GM18858 (cell line): Measurements from ENCODE around the gene AUH.
A peak's percentile ranks its signal among the peaks of the same experiment; 100 is the strongest.
"Not testable (repeated sequence)": the region's sequence is repeated elsewhere in the genome, so short reads cannot be mapped to it uniquely, and the experiment has no call there.

Source experiments
- ATAC-seq: cut with Tn5 transposase; IDR thresholded peaks from one replicate; pipeline ENCODE4 v1.9.1; 2021; ENCODE audit not compliant: unreplicated experiment

The AUH gene, protein sequence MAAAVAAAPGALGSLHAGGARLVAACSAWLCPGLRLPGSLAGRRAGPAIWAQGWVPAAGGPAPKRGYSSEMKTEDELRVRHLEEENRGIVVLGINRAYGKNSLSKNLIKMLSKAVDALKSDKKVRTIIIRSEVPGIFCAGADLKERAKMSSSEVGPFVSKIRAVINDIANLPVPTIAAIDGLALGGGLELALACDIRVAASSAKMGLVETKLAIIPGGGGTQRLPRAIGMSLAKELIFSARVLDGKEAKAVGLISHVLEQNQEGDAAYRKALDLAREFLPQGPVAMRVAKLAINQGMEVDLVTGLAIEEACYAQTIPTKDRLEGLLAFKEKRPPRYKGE

GRCh38 chr9:91361291-91362050, at the start of gene AUH:
Gene AUH, minus strand, starts transcription at chr9:91361918. Its CDS starts 29 bp downstream, at chr9:91361889.
- ATAC-seq = peak; percentile 72

DNA sequence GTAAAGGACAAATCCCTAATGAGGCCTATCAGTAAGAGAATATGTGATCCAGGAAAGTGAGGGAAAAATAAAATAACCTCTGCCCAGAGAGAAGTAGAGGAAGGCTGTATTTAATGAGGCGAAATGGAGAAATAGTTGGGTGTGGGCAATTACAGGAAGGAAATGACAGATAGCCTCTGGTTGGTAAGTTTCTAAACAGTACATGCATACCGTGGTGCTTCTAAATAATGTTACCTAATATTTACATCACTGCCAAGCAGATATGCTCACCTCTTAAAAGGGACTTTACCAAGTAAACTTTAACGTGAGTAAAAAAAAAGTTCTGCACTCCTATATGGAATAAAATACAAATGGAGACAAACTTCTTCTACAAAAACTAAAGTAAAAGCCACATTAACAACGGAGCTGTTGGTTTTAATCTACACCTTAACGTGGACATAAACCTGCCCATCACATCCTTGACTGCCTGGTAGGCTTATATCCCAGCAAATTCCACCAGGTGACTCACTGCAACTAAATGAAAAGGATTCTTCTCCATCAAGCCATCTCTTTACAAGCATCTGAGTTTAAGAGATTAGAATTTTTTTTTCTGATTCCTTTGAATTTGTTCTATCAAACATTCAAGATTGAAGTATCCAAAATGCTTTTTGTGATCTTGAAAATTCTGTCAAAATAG, 49.5 kb upstream of the AUH start:
- ATAC-seq = no peak

DNA sequence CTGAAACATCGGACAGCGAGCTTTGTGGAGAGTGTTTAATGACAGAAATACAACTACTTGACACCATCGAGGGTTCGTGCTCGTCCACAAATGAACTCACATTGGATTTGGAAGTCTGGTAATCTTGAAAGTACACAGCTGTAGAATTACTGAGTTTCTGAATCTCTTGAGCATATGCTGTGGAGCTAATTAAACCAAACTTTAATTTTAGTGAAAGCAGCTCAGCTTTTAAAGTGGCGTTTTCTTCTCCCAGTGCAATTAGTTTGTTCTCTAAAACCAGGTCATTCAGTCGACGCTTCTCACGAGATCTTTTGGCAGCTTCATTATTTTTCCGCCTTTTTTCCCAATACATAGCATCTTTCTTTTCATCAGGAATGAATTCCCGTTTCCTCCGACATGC, 48.4 kb upstream of the AUH start:
- no peak for ATAC-seq

DNA sequence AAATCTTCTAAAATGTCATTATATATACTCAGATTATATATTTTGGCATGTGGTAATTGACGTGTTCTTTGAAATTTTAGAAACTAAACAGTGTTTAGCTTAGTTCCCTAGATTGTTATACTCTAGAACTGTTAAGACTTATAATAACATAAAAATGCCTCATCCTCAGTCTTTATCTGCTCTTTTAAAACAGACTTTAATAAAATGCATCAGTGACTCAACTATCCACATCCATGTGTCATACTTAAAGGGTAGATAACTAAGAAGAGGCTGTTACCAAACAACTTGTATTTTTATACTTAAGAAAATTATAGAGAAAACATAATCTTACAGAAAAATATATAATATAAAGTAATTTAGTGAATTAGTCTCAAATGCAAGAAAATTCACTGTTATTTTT, 46.8 kb upstream of the AUH start:
- no peak for ATAC-seq

GRCh38 chr9:91407580-91408318, 46.0 kb upstream of the AUH start:
- ATAC-seq = no peak

GRCh38 chr9:91405343-91406077, 43.8 kb upstream of the AUH start:
- ATAC-seq = no peak

DNA sequence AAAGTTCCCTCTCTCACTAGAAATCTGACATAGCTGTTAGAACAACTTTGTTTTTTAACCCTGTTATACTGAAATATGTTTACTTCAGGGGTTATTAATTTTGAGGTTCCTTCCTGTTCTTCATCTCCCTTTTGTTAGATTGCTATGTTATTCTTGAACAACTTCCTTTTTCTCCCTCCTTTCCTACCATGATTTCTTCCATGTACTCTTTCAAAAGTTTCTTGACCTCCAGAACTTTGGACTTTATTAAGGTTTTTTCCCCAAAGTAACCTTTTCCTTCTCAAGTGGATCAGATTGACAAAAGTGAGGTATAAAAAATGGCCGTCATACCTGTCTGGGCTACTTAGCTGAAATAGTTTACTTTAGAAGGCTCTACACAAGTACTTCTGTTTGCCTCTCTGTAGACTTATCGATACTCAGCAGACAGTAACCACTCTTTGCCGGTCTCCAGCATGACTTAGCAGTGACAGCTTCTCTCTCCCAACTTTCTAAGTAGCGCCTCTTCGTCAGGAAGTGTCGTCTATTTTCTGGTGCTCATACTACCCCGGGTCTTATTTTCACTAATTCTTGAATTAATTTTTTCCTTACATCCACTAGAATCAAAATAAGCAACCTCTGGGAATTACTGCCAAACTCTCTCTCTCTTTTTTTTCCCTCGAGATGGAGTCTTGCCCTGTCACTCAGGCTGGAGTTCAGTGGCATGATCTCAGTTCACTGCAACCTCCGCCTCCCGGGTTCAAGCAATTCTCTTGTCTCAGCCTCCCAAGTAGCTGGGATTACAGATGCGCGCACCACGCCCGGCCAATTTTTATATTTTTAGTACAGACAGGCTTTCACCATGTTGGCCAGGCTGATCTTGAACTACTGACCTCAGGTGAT, 42.2 kb upstream of the AUH start:
- no peak for ATAC-seq

- no peak for ATAC-seq
Observed at GRCh38 chr9:91398926-91399325, 37.2 kb upstream of the AUH start.

DNA sequence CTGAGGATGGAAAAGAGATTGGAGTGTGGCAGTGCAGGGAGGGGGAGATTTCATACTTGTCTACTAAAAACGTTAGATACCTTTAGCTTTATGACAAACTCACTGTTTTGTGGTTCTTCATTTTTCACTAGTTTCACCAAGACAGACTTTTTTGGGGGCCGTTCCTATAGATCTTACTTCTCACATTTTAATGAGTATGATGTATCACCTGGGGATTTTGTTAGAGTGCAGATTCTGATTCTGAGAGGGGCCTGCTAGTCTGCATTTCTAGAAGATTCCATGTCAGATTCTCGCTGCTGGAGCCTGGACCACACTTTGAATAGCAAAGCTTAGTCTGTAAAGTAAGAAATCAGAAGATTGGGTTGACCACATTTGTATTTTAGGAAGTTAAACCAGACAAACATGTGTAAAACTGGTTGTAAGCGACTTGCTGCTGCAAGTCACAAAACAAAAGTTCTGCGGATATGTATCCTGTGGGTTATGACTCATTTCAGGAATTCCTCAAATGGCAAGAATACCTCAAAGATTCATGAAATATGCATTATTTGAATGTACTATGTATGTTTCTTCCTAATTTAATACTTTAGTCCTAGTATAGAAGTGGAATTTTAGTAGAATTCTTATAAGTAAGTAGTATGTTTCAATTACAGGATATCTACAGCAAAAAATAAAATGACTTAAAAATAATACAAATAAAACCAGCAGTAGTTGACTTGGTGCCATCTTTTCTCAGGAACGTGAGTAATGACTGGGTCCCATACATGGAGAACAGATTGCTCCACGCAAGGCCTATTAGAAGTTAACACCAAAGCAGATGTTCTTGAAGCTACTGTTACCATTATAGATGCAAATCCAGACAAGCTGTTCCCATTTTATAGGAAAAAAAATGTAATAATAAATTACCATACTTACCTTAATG, 34.1 kb upstream of the AUH start:
- ATAC-seq = no peak

DNA sequence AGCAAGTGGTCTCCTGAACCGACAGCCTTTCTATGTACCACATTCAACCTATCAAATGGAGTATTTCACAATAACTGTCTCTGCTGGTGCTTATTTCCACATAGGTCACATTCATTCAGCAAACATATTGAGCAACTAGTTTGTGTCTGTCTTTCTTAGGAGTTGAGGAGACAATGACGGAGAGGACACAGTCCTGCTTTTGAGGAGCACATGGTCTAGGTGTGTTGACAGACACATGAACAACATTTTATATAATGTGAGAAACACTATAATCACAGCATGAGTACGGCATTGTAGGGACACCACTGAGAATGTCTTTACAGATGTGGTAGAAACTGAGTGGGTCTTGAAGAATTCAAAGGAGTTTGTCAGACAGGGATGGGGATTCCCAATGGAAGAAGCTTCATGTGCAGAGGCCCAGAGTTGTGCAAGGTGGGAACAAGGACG, 33.4 kb upstream of the AUH start:
- no peak for ATAC-seq

GRCh38 chr9:91393826-91394225, 32.1 kb upstream of the AUH start:
- ATAC-seq = no peak

DNA sequence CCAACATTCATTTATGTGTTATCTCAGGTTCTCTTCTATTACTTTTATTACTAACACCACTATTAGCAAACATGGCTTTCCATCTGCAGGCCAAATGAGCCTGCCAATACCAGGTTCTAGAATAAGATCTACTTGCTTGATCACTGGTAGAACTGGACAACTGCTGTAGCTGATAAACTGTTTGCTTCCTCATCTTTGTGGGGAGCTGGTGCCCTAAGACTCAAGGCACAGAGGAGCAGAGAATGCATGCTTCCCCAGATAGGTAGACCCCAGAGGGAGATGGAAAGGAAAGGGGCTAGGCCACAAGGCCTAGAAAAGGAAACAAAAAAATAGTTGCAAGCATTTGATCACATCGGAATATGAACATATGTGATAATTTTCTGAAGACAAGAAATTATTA, 30.7 kb upstream of the AUH start:
- no peak for ATAC-seq

DNA sequence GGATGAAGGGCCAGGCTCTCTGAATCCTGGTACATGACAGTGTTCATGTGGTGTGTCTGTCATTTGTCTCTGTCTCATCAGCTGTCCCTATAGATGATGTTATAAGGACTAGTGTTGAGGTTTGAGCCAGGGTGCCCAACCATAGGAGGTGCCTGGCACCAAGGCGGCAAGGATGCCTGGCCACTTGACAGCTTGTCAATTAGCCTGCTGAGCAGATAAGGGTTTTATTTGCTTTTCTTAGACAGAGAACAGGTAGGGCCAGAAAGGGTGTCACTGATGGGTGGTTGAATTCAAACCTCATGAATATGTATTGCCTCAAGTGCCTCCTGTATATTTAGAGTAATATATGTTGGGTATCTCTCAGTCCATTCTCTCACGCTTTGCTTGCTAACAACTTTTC, 30.1 kb upstream of the AUH start:
- ATAC-seq = no peak

DNA sequence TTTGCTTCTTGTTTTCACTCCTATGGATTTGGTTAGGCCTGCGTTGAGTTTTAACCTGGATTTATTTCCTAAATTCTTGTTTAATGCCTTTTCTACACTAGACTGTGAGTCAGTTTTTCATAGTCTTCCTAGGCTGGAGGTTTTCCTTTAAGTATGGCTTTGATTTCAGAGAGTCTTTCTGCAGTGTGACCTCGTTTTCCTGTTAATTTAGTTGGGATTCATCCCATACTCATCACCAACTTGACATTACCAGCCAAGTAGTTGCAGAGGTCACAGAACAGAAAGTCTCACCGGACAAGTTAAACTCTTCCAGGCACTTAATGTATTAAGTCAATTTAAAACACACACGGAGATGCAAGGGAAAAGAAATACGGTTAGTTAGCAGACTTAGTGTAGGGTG, 29.7 kb upstream of the AUH start:
- ATAC-seq = no peak

DNA sequence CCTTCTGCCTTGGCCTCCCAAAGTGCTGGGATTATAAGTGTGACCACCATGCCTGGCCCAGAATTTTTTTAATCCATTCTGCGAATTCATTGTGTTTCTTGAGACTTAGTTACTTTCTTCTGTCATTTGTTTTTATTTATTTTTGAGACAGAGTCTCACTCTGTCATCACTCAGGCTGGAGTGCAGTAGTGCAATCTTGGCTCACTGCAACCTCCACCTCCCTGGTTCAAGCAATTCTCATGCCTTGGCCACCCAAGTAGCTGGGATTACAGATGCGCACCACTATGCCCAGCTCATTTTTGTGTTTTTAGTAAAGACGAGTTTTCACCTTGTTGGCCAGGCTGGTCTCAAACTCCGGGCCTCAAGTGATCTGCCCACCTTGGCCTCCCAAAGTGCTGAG, 28.0 kb upstream of the AUH start:
- not testable (repeated sequence) for ATAC-seq

DNA sequence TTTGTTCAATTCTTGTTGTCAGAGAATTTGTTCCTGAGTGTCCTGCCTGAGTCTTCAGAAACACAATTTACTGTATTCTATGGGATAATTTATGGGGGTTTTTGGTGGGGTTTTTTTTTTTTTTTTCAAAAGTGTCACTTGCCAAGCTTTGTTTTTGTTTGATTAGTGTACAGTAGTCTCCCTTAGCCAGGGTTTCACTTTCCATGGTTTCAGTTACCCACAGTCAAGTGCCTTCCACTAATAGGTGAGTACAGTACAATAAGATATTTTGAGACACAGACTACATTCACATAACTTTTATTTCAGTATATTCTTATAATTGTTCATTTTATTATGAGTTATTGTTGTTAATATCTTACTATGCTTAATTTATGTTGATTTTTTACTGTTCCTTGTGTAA, 25.0 kb upstream of the AUH start:
- no peak for ATAC-seq

DNA sequence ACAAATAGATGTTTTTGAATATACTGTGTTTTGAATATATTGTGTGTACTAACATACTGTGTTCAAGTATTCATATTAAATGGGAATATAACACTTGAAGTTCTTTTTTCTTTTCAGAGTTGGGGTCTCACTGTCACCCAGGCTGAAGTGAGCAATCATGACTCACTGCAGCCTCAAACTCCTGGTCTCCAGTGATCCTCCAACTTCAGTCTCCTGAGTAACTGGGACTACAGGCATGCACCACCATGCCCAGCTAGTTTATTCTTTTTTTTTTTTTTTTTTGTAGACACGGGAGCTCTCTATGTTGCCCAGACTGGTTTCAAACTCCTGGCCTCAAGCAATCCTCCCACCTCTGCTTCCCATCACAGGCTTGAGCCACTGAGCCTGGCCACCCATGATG, 23.2 kb upstream of the AUH start:
- ATAC-seq = no peak

DNA sequence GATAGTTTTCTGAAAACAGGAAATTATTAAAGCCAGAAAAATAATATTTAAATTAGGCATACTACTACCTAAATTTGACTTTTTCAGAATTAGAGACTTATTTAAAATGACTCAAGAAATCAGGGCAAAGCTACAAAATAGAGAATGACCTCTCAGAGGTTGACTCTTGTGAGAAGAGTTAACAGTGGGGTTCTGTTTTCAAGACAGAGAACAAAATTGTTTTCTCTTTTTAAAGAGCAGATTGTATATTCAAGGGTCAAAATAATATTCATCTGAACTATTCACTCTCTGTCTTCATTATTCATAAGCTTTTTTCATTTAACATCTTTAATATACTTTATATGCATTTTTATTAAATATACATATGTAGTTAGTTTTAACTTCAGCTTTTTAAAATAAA, 21.9 kb upstream of the AUH start:
- ATAC-seq = no peak

DNA sequence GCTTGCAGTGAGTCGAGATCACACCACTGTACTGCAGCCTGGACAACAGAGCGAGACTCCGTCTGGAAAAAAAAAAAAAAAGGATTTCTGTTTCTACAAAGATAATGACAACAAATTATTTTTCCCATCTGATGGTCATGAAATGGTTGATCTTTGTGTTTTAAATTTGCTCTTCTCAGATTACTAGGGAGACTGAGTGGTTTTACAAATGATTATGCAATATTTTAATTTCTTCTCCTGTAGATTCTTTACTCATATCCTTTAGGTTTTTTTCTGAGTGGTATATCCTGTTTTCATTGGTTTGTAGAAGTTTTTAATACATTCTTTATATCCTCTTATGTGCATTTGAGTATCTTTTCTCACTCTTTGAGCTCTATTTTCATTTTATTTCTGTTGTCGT, 20.6 kb upstream of the AUH start:
- ATAC-seq = no peak
